Ovary (tissue), 9 donors: ENCODE measurements around the gene PCDHA1. TPM values are rescaled to one million over a fixed set of nuclear protein-coding genes. Genes with fewer than 3 reads are reported as not detected.

ENCODE experiments used
- DNase-seq, 5 donors: peaks; one replicate each; pipeline ENCODE4 v3.0.0-alpha.2; 2019 to 2020
- H3K27ac ChIP-seq, 2 donors: fragments of 200-600 bp; one replicate each; pipeline versions ENCODE4 v1.5.1 to v1.8.0; 2019 to 2022
- H3K27me3 ChIP-seq: fragments of 200-600 bp; one replicate; pipeline ENCODE4 v1.8.0; 2022
- H3K36me3 ChIP-seq: fragments of 200-600 bp; sonication (generic); one replicate; pipeline ENCODE4 v1.5.1; 2019
- H3K4me1 ChIP-seq: one replicate; pipeline ENCODE4 v1.8.1; 2013; ENCODE audit warnings: mild to moderate bottlenecking, moderate library complexity; ENCODE audit not compliant: insufficient read depth
- H3K4me3 ChIP-seq: fragments of 200-600 bp; sonication (generic); one replicate; pipeline ENCODE4 v1.5.1; 2017
- H3K9me3 ChIP-seq, 2 donors: fragments of 200-600 bp in 1 of 2; sonication (generic) in 1 of 2; one replicate each; pipeline versions ENCODE4 v1.5.1 to v1.8.1; 2013 to 2019; ENCODE audit warnings: mild to moderate bottlenecking in 1 of 2, moderate library complexity in 1 of 2
- CTCF ChIP-seq, 3 donors: fragments of 450-650 bp in 2 of 3; fragments of 200-600 bp in 1 of 3; IDR thresholded peaks; one replicate each; pipeline versions ENCODE4 v1.5.1 to v1.8.0; 2016 to 2022; ENCODE audit warnings: antibody characterized with exemption in 3 of 3, mild to moderate bottlenecking in 1 of 3
- EP300 ChIP-seq: sonication (generic); formaldehyde crosslinking; IDR thresholded peaks from one replicate; pipeline ENCODE4 v1.6.1; 2017; ENCODE audit warnings: antibody characterized with exemption
- POLR2A ChIP-seq: fragments of 450-650 bp; IDR thresholded peaks from one replicate; pipeline ENCODE4 v1.6.1; 2017; ENCODE audit warnings: antibody characterized with exemption, mild to moderate bottlenecking, moderate library complexity
- WGBS, 3 donors: extraction: QIAGEN DNeasy Blood & Tissue Kit in 1 of 3; methylation state at CpG; one replicate each; pipeline versions ENCODE4 v1.1.5 to v1.1.7; 2013 to 2017; 5-methylcytosine and 5-hydroxymethylcytosine counted together
- intact Hi-C, 4 donors: fragments of 100-400 bp; cut with DNase I; formaldehyde crosslinking; loops; one replicate each; pipeline versions ENCODE4 v1.11.0 to v1.15.1; 2022 to 2023
- polyA plus RNA-seq, 2 donors: library from polyadenylated mRNA; stranded (reverse); fragments of 200-250 nt in 1 of 2; fragments of 350-450 nt in 1 of 2; fragmentation: Illumina TruSeq in 1 of 2; extraction: RNeasy Lipid Tissue Mini Kit (QIAGEN cat#74804) in 1 of 2; gene quantifications; one replicate each; pipeline ENCODE4 v1.2.3, GENCODE V29; 2013 to 2014
- total RNA-seq, 7 donors: library from RNA; depleted of rRNA in 2 of 7; stranded (reverse); fragments of >200 nt in 2 of 7; fragmentation: NEBNext Ultra II Directional in 3 of 7; extraction: Animal tissue kit (Norgen Biotek cat#: 25700) in 3 of 7; gene quantifications; one replicate each; pipeline versions ENCODE4 v1.1.0 to v1.2.4, GENCODE V29; 2016 to 2023
- donor health status: DM: no; HTN: no; CAD: no; lungs with moderate emphysema.
- donor health status: DM: no; HTN: no; CAD: no.
- donor health status: Bipolar disorder and iron deficiency.
- donor health status: DM: yes; HTN: yes; CAD: no.
- donor health status: DM: no; HTN: no; CAD: no.
- donor health status: DM: yes; HTN: yes; CAD: no.

Gene PCDHA1
- total and polyA plus RNA-seq, 9 donors: 0.05 TPM; not detected in 8

- Histone ChIP-seq H3K4me3 (no peak overlapping the region), H3K9me3 (no peaks in the 10 kb centered on the region), H3K4me1 (no peaks in the 10 kb centered on the region), H3K36me3 (no peaks in the 10 kb centered on the region), H3K27me3 (no peaks in the 10 kb centered on the region), H3K27ac (no peak overlapping the region)
- WGBS, 3 donors: 28 to 53% (median 43%) methylated on average over 2 of the region's 2 CpGs
- intact Hi-C loops: no loop called here
- no peak for DNase-seq
- TF ChIP-seq POLR2A (no peak), CTCF (IDR thresholded peaks at IDR 0.05) (no peak), EP300 (no peak)
Measured at GRCh38 chr5:140953234-140953633, 167.3 kb downstream of the PCDHA1 start.

GRCh38 chr5:140962190-140962589 is 176.2 kb downstream of the PCDHA1 start:
- DNase-seq: no peak
- H3K27me3 ChIP-seq: no peaks in the 10 kb centered on the region
- H3K9me3 ChIP-seq: no peaks in the 10 kb centered on the region
- intact Hi-C loops: no loop called here
- no peak overlapping the region for H3K4me3 ChIP-seq
- 89 to 97% (median 94%) methylated on average over 1 of the region's 1 CpG for WGBS, 3 donors
- peaks cover 2% of the 10 kb centered on the region for H3K4me1 ChIP-seq
- H3K36me3 ChIP-seq: no peaks in the 10 kb centered on the region
- no peak overlapping the region for H3K27ac ChIP-seq
- TF ChIP-seq POLR2A: no peak
- TF ChIP-seq CTCF (IDR thresholded peaks at IDR 0.05): no peak
- no peak for TF ChIP-seq EP300

- intact Hi-C loops: no loop called here
- H3K27me3 ChIP-seq: no peaks in the 10 kb centered on the region
- no peak overlapping the region for H3K27ac ChIP-seq
- H3K36me3 ChIP-seq: no peaks in the 10 kb centered on the region
- WGBS, 3 donors: 59 to 67% (median 60%) methylated on average over 3 of the region's 3 CpGs
- DNase-seq: no peak
- TF ChIP-seq EP300 (no peak), POLR2A (no peak), CTCF (IDR thresholded peaks at IDR 0.05) (no peak)
- no peaks in the 10 kb centered on the region for H3K9me3 ChIP-seq
- H3K4me1 ChIP-seq: peaks cover 2% of the 10 kb centered on the region
- H3K4me3 ChIP-seq: no peak overlapping the region
Measured at GRCh38 chr5:140964356-140964755, 178.4 kb downstream of the PCDHA1 start.

- 0 to 1% (median 0%) methylated on average over 9 of the region's 9 CpGs for WGBS, 3 donors
- no peak for DNase-seq
- intact Hi-C loops: no loop called here
Measured at GRCh38 chr5:140965905-140966292, 180.0 kb downstream of the PCDHA1 start.

More at GRCh38 chr5:140965905-140966292, 180.0 kb downstream of the PCDHA1 start:
- Histone ChIP-seq H3K36me3 (no peaks in the 10 kb centered on the region), H3K4me3 (peak overlapping the region; percentile 50), H3K9me3 (no peaks in the 10 kb centered on the region), H3K27me3 (no peaks in the 10 kb centered on the region), H3K27ac (no peak overlapping the region), H3K4me1 (peaks cover 2% of the 10 kb centered on the region)
- no peak for TF ChIP-seq CTCF (IDR thresholded peaks at IDR 0.05)
- TF ChIP-seq POLR2A: no peak
- no peak for TF ChIP-seq EP300
